GM19467 (cell line): ENCODE data around the gene RNPEPL1.
"Not testable (repeated sequence)": the region's sequence is repeated elsewhere in the genome, so short reads cannot be mapped to it uniquely, and the experiment has no call there.

Experiments used
- ATAC-seq: cut with Tn5 transposase; IDR thresholded peaks from one replicate; pipeline ENCODE4 v1.9.1; 2021; ENCODE audit warnings: mild to moderate bottlenecking, moderate library complexity; ENCODE audit not compliant: unreplicated experiment

The RNPEPL1 gene

DNA sequence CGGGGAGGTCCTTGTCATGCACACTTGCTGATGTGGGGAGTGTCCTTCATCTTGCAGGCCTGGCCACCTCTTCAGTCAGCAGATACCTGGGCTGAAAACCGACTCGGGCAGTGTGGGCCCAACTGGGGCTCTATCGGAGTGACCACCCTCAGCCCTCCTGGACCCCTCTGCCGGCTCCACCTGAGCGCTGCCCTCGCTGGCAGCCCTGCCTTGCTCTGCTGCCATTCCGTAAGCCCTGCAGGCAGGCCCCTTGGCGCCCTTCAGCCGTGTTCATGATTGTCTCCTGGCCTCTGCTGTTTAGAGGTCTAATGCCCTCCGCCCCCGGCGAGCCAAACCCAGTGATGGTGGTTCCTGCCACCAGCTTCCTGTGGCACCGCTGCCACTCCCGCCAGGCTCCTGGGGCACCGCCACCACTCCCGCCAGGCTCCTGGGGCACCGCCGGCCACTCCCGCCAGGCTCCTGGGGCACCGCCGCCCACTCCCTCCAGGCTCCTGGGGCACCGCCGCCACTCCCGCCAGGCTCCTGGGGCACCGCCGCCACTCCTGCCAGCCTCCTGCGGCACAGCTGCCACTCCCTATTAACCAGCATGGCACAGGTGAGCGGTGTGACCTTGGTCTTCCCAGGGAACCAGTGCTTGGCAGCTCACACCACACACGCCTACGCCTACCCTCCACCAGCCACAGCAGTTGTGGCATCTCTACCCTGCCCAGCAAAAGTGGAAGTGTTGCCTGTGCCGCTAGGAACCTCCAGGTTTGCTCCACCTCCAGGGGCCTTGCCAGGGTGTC, 34.2 kb downstream of the RNPEPL1 start:
- no peak for ATAC-seq

DNA sequence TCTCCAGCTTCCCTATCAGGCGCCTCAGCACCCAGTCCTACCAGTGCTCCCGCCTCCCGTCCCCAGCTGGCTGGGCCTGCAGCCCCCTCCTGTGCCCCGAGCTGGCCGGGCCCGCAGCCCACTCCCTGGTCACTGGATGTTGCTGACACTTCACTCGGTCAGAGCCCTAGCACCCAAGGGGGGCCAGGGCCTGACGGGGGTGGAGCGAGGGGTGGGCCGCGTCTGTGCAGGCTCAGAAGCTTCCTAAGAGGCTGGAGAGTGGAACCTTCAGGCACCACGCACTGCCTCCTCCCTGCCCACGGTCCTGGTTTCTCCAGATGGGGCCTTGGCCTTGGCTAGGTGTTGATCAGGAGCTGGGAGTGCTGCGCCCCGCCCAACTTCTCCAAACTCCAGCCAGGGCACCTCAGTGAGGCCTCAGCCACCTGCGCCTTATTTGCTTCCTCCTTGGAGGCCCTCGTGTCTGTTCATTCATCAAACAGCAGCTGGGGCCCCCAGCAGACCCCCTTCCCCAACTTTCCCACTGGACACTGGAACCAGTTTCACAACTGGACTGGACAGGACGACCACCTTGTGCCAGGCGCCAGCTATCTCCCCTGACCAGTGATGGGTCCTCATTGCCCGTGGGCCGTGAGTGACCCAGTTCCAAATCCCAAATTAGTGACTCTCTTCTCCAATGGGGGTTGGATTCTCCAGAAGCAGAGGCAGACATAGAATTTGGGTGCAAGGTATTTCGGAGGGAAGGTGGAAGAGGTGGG, 35.0 kb downstream of the RNPEPL1 start:
- no peak for ATAC-seq

DNA sequence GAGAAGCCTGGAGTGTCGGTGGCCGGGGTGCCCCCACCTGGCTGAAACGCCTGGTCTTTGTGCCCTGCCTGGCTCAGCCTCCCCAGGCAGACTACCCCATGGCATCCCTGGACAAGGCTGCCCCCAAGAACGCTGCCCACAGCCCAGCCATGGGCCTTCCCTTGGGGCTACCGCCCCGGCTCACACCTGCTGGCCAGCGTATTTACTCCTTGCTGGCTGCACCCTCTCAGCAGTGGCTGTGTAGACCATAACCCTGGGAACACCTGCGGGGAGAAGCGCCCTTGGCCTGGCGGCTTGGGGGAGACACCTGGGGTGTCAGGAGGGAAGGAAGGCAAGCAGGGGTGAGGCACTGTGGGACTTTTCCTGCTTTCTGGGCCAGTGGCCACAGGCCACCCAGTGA, 35.6 kb downstream of the RNPEPL1 start:
- ATAC-seq: no peak

DNA sequence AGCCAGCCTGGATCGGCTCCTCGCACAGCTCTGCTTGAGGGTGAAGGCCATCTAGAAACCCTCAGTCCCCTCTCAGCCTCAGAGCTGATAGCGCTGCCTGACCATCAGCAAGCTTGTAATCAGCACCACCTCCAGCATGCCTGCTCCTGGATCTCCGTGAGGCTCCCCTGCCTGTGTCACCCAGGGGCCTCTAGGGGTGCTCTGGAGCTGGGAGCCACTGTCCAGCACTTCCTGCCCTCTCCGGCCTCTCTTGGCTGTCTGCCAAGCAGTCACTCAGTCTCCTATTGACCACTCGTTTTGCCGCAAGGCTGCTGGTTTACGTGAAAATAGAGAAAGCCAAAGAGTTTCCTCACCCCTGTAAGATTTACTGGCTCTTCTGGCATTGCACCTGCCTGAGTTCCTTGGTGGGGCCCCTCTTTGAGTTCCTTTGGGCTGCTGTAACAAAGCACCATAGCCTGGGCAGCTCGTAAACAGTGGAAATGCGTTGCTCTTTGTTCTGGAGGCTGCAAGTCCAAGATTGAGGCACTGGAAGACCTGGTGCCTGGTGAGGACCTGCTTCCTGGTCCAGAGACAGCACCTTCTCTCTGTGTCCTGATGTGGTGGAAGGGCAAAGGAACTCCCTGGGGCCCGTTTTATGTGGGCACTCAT, 36.1 kb downstream of the RNPEPL1 start:
- no peak for ATAC-seq

DNA sequence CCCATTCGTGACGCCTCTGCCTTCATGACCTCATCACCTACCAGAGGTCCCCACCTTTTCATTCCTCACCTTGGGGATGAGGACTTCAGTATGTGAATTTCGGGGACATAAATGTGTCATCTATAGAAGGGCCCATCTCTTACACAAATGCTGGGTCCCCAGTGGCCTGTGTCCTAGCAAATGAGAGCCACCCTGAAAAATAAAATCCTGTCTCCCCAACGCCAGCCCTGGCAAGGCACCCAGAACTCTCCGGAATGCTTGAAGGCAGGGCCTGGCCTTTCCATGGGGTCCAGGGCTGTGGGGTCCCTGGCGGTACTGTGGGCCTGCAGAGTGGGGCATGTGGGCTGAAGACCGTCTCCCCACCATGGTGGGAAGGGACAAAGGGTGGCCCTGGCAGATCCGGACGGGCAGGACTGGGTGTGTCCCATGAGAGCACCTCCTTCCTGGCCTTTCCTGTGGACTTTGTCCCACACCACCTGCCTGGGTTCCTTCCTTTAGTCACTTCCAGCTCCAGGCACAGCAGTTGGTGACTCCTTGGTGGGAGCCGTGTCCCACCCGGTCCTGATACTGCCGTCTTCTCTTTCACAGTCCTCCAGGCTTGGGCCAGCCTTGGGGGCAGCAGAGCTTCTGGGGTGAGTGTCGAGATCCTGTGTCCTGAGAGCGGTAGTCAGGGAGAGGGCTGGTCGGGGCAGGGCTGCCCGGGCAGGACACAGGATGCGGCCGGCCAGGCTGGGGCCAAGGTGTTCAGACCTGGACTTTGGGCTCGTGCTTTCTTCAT, 36.8 kb downstream of the RNPEPL1 start:
- ATAC-seq: no peak

DNA sequence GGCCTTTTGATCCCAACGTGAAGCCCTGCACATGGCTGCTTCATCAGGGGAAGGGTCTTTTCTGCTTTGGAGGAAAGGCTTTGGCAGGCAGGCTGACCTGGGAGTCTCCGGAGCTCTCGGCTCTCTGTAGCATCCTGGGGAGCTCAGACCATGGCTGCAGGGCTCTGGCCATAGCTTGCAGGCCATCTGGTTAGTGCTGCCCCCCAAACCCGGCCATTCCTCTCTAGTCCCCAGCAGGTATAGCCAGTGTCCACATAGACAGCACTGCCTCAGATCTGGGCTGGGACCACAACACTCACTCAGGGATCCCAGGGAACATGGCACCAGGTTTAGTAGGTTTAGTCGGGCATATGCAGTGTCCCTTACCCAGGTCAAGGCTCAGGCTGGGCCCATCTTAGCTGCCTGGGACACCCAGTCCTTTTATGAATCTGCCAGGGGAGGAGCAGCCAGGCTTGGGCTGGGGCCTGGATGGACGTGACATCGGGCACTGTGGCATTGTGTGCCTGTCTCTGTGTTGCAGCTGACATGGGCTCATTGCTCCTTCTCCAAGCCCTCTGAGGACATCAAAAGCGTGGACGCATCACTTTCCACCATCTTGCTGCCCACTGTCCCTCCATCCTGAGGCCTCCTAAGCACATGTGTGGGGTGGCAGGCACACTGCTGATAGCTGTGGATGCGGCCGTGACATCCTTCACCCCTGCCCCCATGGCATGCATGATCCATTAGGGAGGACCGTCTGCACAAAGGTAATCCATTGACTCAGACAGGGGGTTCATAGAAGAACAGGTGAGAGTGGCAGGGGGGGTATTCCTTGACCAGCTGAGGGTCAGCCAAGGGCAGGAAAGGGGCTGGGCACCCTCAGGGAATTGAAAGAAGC, 37.8 kb downstream of the RNPEPL1 start:
- ATAC-seq: no peak

DNA sequence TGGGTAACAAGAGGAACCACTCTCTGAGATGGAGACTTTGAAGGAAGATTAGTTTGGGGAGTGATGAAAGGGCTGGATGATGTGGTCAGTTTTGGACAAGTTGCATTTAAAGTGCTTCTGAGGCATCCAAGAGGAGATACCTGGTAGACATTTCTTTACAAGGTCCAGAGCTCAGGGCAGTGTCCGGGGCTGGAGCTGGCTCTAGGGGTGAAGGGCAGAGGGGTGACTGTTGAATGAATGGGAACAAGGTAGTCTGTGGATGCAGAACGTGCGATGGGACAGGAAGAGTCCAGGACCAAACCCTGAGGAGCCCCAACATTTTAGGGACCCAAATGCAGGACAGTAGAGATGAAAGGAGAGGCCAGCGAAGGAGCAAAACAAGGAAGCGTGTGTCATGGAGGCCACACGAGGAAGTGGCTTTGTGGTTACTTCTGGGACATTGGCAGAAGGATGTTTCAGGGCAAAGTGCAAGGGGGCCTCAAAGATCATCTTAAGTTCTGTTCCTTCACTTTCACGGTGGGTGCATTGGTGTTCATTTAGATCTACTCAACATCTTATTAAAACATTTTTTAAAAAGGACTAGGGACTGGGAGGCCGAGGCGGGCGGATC, 43.4 kb downstream of the RNPEPL1 start:
- ATAC-seq: no peak

DNA sequence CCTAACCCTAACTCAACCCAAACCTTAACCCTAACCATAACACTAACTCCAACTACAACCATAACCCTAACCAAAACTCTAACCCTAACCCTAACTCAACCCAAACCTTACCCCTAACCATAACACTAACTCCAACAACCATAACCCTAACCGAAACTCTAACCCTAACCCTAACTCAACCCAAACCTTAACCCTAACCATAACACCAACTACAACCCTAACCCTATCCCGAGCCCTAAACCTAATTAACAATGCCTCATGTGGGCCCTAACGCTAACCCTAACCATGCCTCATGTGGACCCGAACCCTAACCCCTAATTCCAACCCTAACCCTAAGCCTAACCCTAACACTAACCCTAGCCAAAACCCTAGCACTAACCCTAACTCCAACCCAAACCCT, 45.5 kb downstream of the RNPEPL1 start:
- no peak for ATAC-seq

DNA sequence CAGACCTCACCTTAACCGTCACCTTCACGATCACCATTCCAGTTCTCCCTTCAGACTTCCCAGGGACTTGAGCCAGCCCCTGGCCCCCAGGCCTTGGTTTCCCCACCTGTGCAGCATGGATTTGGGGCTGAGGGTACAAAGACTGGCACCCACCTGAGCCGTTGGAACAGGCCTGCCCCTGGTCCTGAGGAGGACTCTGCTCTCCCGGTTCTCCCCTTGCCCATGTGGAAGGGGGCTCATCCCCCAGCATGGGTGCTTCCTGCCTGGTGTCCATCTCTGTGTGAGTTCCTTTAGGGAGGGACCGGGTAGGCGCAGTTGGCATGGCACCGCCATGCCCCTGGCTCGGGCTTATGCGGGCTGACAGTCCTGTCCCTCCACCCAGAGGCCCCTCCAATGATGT, 46.1 kb downstream of the RNPEPL1 start:
- no peak for ATAC-seq

DNA sequence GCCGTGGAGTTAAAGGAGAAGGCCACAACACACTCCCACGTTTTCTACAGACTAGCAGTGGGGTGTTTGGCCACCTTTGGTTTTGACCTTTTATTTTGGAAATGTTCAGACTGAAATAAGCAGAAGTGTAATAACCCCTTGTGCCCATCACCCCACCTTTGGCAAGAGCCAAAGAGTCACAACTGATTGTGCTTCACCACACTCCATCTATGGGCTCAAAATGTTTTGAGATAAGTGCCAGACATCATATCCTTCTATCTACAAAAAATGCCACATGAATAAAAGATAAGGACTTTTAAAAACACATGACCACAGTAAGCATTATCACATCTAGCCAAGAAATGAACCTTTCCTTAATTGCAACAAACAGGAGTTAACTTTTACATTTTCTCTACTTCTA, 47.1 kb downstream of the RNPEPL1 start:
- no peak for ATAC-seq

DNA sequence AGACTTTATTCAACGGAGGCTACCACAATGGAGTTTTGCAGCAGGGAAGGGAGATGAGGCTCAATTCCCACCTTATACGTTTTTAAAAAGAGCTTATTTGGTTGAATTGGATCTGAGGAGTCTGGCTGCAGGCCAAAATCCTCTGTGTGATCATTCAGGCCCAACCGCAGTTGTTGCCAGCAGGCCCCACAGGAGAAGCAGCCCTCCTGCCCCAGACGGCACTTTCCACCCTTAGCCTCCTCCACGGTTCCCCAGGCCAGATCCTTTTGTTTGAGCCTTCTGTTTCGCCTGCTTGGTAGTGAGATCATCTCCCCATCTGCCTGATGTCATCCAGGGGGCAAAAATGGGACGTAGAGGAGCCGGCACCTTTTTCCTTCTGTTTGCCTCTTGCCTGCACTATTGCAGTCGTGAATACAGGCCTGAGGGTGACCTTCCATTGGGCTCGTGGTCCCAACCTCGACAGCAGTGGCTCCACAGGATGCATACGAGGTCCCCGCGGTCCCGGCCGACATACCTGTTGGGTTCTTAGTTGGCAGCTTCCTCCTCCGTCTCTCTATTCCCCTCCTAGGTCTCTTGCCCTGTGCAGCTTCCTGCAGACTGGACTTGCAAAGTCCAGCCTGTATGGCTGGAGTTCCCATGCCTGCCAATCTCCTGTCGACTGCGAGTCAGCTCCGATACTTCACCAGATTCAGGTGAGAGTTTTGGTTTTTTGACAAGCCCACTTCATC, 47.7 kb downstream of the RNPEPL1 start:
- no peak for ATAC-seq

DNA sequence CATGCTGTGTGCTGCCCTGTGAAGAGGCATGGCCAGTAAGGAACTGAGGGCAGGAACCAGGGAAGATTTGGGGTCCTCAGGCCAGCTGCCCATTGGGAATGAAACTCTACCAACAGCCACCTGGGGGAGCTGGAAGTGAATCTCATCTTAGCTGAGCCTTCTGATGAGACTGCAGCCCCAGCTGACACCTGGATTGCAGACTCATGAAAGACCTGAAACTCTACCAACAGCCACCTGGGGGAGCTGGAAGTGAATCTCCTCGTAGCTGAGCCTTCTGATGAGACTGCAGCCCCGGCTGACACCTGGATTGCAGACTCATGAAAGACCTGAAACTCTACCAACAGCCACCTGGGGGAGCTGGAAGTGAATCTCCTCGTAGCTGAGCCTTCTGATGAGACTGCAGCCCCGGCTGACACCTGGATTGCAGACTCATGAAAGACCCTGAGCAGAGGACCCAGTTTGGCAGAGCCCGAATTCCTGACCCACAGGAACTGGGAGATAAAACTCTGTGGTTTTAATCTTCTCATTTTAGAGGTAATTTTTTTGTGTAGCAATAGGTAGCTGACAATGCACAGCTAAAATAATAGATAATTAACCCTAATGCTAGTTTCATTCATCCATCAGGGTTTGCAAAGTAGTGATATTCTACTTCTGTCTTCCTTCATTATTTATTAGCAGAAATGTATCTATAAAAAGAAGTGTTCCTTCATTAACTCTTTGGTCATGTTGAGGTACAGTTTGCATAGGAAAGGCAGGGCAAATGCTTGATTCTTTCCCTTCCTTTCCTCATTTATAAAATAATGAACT, 48.8 kb downstream of the RNPEPL1 start:
- ATAC-seq: not testable (repeated sequence)

DNA sequence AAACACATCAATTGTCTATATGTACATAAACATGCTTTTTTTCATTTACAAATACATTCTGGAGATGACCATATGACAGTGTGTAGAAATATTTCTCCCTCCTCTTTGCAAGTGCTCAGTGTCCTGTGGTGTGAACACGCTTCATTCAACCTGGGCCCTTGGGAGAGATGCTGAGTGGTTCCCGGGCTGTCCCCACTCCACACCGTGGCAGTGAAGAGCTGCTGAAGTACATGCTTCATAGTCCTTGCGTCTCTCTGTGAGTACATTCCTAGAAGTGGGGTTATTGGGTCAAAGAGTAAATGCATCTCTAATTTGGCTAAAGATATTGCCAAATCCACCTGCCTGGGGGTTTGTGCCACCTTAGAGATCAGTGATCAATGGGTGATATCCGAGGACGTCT, 50.5 kb downstream of the RNPEPL1 start:
- no peak for ATAC-seq

DNA sequence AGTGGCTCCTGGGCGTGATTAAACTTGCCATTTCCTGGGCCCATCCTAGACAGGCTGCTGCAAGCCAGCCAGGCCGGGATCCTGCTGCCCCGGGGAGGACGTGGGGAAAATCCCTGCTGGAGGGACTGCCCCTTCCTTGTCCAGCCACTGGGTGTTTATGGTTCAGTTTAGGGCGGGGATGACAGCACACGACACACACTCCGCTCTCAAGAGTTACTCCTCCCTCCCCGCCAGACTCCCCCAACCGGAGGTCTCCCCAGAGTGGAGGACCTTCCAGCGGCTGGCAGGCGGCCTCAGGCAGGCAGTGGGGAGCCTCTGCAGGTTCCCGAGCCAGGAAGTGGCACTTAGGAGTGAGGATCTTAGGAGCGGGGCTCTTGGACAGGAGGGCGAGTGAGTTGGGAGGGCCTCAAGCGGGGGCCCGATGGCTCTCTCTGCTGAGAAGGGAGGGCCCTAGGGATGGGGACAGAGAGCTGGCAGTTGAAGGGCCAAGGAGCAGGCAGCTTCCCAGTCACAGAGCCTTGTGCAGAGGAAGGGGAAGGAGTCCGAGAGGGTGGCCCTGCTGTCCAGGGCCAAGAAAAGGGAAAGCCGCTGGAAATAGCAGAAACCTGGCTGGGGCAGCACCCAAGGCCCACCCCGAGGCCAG, 51.3 kb downstream of the RNPEPL1 start:
- no peak for ATAC-seq

DNA sequence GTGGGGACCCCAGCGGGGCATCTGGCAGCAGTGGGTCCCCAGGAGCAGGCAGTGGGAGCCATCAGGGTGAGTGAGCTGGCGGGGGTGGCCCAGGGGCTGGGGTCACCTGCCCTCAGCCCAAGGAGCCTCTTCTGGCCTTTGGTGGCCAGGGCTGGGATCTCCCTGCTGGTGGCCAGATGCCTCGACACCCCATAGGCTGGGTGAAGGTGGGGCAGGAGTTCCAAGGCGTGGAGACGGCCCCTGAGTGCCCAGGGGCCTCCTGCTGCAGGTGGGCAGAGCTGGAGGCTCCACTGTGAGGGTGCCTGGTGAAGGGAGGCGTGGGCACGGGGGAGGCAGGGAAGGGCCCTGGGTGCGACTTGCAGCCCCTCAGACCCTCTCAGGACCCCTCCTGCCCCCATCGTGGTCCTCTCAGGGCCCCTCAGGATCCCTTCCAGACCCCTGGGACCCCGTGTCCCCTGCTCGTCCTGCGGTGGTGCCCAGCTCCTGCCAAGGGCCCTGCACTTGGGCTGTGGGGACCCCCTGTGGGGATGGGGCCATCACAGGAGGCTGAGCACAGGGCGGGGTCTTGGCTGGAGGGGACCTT, 52.0 kb downstream of the RNPEPL1 start:
- ATAC-seq: no peak

DNA sequence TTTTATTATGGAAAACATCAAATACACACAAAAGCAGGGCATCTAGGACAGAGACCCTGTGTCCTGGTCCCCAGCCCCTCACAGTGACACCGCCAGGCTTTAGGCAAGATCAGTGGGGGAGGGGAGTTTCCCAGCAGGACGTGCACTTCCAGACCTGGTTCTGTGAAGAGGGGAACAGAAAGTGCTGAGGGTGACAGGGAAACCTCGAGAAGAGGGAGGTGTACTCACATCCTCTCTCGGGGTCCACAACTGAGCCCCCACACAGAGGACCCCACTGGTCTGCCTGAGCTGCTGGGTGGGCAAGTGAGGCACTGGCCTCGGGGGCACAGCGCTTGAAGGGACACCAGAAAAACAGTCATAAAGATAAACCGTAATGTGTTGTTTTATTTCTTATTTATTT, 52.6 kb downstream of the RNPEPL1 start:
- ATAC-seq: no peak

DNA sequence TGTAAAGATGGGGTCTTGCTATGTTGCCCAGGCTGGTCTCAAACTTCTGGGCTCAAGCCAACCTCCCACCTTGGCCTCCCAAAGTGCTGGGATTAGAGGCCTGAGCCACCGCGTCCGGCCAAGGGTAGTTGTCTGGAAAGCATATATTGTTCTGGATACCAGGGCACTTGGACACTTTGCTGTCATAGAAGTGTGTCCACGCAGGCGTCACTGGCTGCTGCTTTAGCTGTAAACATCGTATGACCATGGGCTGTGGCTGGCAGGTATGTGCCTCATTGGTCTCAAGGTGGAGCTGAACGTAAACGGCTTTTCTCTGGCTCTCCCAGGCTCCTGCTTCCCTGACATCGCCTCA, 53.8 kb downstream of the RNPEPL1 start:
- no peak for ATAC-seq
